CD14-positive monocyte (primary cell): ENCODE data around the gene HOXA11. TPM values are rescaled to one million over a fixed set of nuclear protein-coding genes. Genes with fewer than 3 reads are reported as not detected.
A peak's percentile ranks its signal among the peaks of the same experiment; 100 is the strongest.

Source experiments
- DNase-seq, 3 donors: peaks; one replicate each; pipeline ENCODE4 v3.0.0-alpha.2; 2011 to 2022
- H2AFZ ChIP-seq: 2 replicates; pipeline ENCODE4 v1.6.0; 2012; ENCODE audit warnings: mild to moderate bottlenecking, low read depth, low read length, inconsistent platforms; ENCODE audit not compliant: insufficient read depth, poor library complexity, severe bottlenecking
- H3K27ac ChIP-seq, 2 donors: 1 replicate in 1 of 2; 2 replicates in 1 of 2; pipeline ENCODE4 v1.5.1; 2012 to 2013; ENCODE audit warnings: low read length in 2 of 2, control low read depth in 1 of 2, inconsistent platforms in 1 of 2, low read depth in 1 of 2, mild to moderate bottlenecking in 1 of 2
- H3K27me3 ChIP-seq, 2 donors: one replicate each; pipeline versions ENCODE4 v1.6.0 to v1.6.1; 2011 to 2013; ENCODE audit warnings: low read length in 2 of 2; ENCODE audit not compliant: control insufficient read depth in 2 of 2, insufficient read depth in 2 of 2
- H3K36me3 ChIP-seq, 2 donors: replicated peaks in 1 of 2; 1 replicate in 1 of 2; 2 replicates in 1 of 2; pipeline versions ENCODE4 v1.5.1 to v1.6.1; 2012 to 2013; ENCODE audit warnings: low read length in 2 of 2, control low read depth in 1 of 2, inconsistent platforms in 1 of 2, mild to moderate bottlenecking in 1 of 2; ENCODE audit not compliant: insufficient read depth in 2 of 2, control insufficient read depth in 1 of 2
- H3K4me1 ChIP-seq, 2 donors: 1 replicate in 1 of 2; 2 replicates in 1 of 2; pipeline versions ENCODE4 v1.5.1 to v1.6.1; 2012 to 2013; ENCODE audit warnings: low read length in 2 of 2, control low read depth in 1 of 2, inconsistent platforms in 1 of 2, mild to moderate bottlenecking in 1 of 2, moderate library complexity in 1 of 2; ENCODE audit not compliant: insufficient read depth in 2 of 2, control insufficient read depth in 1 of 2
- H3K4me2 ChIP-seq: replicated peaks from 2 replicates; pipeline ENCODE3; 2012; ENCODE audit warnings: low read length, moderate library complexity, mild to moderate bottlenecking; ENCODE audit not compliant: poor library complexity, severe bottlenecking; ENCODE audit errors: extremely low read depth
- H3K4me3 ChIP-seq, 3 experiments: fragments of 200-600 bp in 1 of 3; sonication (generic) in 1 of 3; replicated peaks in 1 of 3; 1 replicate in 2 of 3; 2 replicates in 1 of 3; pipeline ENCODE4 v1.5.1; 2011 to 2013; ENCODE audit warnings: low read length in 3 of 3, mild to moderate bottlenecking in 3 of 3, control low read depth in 2 of 3, low read depth in 2 of 3, inconsistent platforms in 1 of 3, moderate library complexity in 1 of 3
- H3K79me2 ChIP-seq: 2 replicates; pipeline ENCODE4 v1.6.0; 2012; ENCODE audit warnings: mild to moderate bottlenecking, control low read depth, inconsistent platforms, low read length, moderate library complexity; ENCODE audit not compliant: insufficient read depth
- H3K9ac ChIP-seq: 2 replicates; pipeline ENCODE4 v1.6.0; 2017; ENCODE audit warnings: low read length, mild to moderate bottlenecking; ENCODE audit not compliant: insufficient read depth, poor library complexity, severe bottlenecking
- H3K9me3 ChIP-seq, 2 donors: replicated peaks in 1 of 2; 1 replicate in 1 of 2; 2 replicates in 1 of 2; pipeline versions ENCODE4 v1.5.1 to v1.6.1; 2012 to 2013; ENCODE audit warnings: low read length in 2 of 2, control low read depth in 1 of 2; ENCODE audit not compliant: control insufficient read depth in 1 of 2, insufficient read depth in 1 of 2
- H4K20me1 ChIP-seq: 2 replicates; pipeline ENCODE4 v1.6.0; 2012; ENCODE audit warnings: mild to moderate bottlenecking, low read length, control low read depth, moderate library complexity; ENCODE audit not compliant: insufficient read depth
- H3K27ac Mint-ChIP-seq, 7 donors: one replicate each; pipeline ENCODE4 v1.8.0; 2020; ENCODE audit warnings: mild to moderate bottlenecking in 7 of 7, mixed read lengths in 7 of 7, moderate library complexity in 6 of 7, inconsistent platforms in 2 of 7
- H3K27me3 Mint-ChIP-seq, 3 donors: one replicate each; pipeline ENCODE4 v1.8.0; 2021 to 2022; ENCODE audit warnings: low read depth in 3 of 3, mild to moderate bottlenecking in 3 of 3, mixed read lengths in 3 of 3, moderate library complexity in 3 of 3, inconsistent platforms in 1 of 3
- H3K36me3 Mint-ChIP-seq, 2 donors: one replicate each; pipeline ENCODE4 v1.8.0; 2020; ENCODE audit warnings: mixed read lengths in 2 of 2, inconsistent platforms in 1 of 2, mild to moderate bottlenecking in 1 of 2
- H3K4me1 Mint-ChIP-seq: one replicate; pipeline ENCODE4 v1.8.0; 2020; ENCODE audit warnings: mild to moderate bottlenecking, mixed read lengths
- H3K4me3 Mint-ChIP-seq, 2 donors: one replicate each; pipeline ENCODE4 v1.8.0; 2020; ENCODE audit warnings: mild to moderate bottlenecking in 2 of 2, mixed read lengths in 2 of 2, moderate library complexity in 1 of 2
- H3K9me3 Mint-ChIP-seq, 7 donors: one replicate each; pipeline ENCODE4 v1.8.0; 2020 to 2022; ENCODE audit warnings: mixed read lengths in 7 of 7, mild to moderate bottlenecking in 6 of 7, moderate library complexity in 6 of 7, inconsistent platforms in 2 of 7
- CTCF ChIP-seq: fragments of 200-600 bp; IDR thresholded peaks from one replicate; pipeline ENCODE4 v1.8.0; 2022; ENCODE audit warnings: antibody characterized with exemption, mild to moderate bottlenecking
- WGBS: methylation state at CpG from one replicate; pipeline ENCODE4 v1.1.5; 2013; ENCODE audit warnings: missing lambda C conversion rate; ENCODE audit not compliant: insufficient coverage; 5-methylcytosine and 5-hydroxymethylcytosine counted together
- intact Hi-C, 2 donors: fragments of 100-400 bp; cut with micrococcal nuclease; formaldehyde crosslinking; loops; one replicate each; pipeline versions ENCODE4 v1.15.0 to v1.15.1; 2023
- polyA plus RNA-seq, 3 donors: library from polyadenylated mRNA; depleted of rRNA in 1 of 3; unstranded in 2 of 3; stranded (reverse) in 1 of 3; fragments of 300-500 nt in 2 of 3; fragments of >200 nt in 1 of 3; fragmentation: Illumina TruSeq in 2 of 3; gene quantifications; 1 replicate in 2 of 3; 2 replicates in 1 of 3; pipeline ENCODE4 v1.2.3, GENCODE V29; 2012 to 2021

Gene HOXA11
- polyA plus RNA-seq, 3 donors, result not detected

DNA sequence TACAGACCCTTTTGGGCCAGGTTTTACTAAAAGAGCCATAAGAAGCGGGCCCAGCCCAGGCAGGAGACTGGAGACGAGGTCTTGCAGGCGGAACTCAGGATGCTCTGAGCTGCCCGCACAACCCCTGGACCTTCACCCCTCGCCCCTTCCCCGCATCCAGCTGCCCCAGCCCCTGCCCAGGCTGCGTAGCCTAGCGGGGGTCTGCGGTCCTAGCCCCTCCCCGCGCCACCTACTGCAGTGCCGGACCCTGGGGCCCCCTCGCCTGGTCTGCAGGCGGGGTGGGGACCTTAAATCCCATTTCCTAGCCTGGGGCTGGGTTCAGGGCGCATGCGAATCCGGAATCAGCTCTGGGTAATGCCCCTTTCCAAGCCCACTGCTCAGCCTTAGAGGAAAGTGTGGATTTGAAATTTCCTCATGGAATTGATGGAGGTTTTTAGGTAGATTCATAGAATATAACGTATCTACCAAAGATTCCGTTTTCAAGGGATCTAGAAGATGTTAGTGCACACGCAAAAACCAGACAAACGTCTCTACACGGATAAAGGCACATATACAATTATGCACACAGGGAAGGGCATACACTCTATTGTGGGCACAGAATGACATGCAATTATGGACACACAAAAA, 32.1 kb downstream of the HOXA11 start:
- peaks cover 0 to 65% (median 31%) of the 10 kb centered on the region in 7 donors for H3K9me3 Mint-ChIP-seq

More for the DNA sequence above, 32.1 kb downstream of the HOXA11 start:
- Mint-ChIP-seq H3K36me3 (peaks cover 12 to 30% of the 10 kb centered on the region in 2 donors), H3K27me3 (peaks cover 93 to 100% (median 100%) of the 10 kb centered on the region in 3 donors), H3K4me3 (peak overlapping the region; percentile 52 to 94), H3K4me1 (peaks cover 65% of the 10 kb centered on the region), H3K27ac (no peak overlapping the region)
- H3K4me3 ChIP-seq, result peak overlapping the region in 1 of 3 experiments; percentile 58
- peak overlapping the region; percentile 52 for H3K4me2 ChIP-seq
- H3K9ac ChIP-seq, result no peak overlapping the region
- intact Hi-C loops, result loop anchor here (2.0 to 5.0 kb wide), 3 partner anchors 16 to 1291 kb away; partner anchors contain the start of gene HOXA11 (in 2 of the 2)
- no peaks in the 10 kb centered on the region for H4K20me1 ChIP-seq
- no peak for DNase-seq
- H3K27ac ChIP-seq, result no peak overlapping the region
- H2AFZ ChIP-seq, result peak overlapping the region; percentile 67
- peaks cover 4 to 67% of the 10 kb centered on the region in 2 donors for H3K9me3 ChIP-seq
- no peak for TF ChIP-seq CTCF
- H3K27me3 ChIP-seq, result peaks cover 94 to 100% of the 10 kb centered on the region in 2 donors
- peaks cover 57 to 61% of the 10 kb centered on the region in 2 donors for H3K4me1 ChIP-seq
- 18% methylated on average over 16 of the region's 22 CpGs for WGBS
- H3K36me3 ChIP-seq, result no peaks in the 10 kb centered on the region
- no peaks in the 10 kb centered on the region for H3K79me2 ChIP-seq
